ENCODE measurements around the gene TENM3.

- TF ChIP-seq CTCF (conservative IDR thresholded peaks at IDR 0.05; ENCODE audit: low read length) (no peak), EZH2phosphoT487 (IDR thresholded peaks at IDR 0.05; ENCODE audit: borderline replicate concordance, low read depth, low read length) (no peak)
These were observed 505.1 kb downstream of the TENM3 start for GRCh38 chr4:182748283-182748682.

Data from OCI-LY7 (cell line).